HG03060 (cell line): ENCODE data around the gene CDK5RAP2.
A peak's percentile ranks its signal among the peaks of the same experiment; 100 is the strongest.
"Not testable (repeated sequence)": the region's sequence is repeated elsewhere in the genome, so short reads cannot be mapped to it uniquely, and the experiment has no call there.

ENCODE experiments used
- ATAC-seq: cut with Tn5 transposase; IDR thresholded peaks from one replicate; pipeline ENCODE4 v1.9.1; 2021; ENCODE audit warnings: low read depth, moderate number of reproducible peaks; ENCODE audit not compliant: unreplicated experiment

Gene CDK5RAP2

DNA sequence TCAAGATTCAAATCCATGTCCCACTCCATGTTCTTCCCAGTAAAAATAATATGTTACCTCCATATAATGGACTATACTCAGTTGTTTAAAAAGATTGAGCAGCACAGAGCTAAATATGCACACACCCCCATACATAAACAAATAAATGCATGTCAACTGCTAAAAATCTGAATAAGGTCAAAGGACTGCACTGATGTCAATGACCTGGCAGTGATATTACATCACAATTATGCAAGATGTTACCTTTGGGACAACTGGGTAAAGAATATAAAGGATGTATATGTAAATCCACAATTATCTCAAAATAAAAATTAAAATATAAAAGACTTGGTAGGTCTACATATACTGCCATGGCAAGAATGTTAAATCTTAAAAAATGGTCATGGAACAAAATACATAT, 57.9 kb downstream of the CDK5RAP2 start:
- no peak for ATAC-seq

DNA sequence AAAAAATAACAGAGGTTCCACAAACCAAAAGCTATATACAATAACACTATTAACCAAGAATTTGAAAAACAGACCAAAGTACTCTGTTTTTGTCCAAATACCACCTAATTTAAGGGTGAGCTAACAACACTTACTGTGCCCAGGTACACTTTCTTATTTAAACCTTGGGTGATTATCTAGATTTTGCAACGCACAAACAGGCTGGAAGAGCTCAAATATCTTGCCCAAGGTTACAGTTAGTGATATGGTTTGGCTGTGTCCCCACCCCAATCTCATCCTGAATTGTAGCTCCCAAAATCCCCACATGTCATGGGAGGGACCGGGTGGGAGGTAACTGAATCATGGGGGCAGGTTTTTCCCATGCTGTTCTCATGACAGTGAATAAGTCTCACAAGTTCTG, 58.9 kb downstream of the CDK5RAP2 start:
- ATAC-seq, result no peak

DNA sequence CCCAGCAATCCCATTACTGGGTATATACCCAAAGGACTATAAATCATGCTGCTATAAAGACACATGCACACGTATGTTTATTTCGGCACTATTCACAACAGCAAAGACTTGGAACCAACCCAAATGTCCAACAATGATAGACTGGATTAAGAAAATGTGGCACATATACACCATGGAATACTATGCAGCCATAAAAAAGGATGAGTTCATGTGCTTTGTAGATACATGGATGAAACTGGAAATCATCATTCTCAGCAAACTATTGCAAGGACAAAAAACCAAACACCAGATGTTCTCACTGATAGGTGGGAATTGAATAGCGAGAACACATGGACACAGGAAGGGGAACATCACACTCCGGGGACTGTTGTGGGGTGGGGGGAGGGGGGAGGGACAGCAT, 64.0 kb downstream of the CDK5RAP2 start:
- ATAC-seq, result not testable (repeated sequence)

DNA sequence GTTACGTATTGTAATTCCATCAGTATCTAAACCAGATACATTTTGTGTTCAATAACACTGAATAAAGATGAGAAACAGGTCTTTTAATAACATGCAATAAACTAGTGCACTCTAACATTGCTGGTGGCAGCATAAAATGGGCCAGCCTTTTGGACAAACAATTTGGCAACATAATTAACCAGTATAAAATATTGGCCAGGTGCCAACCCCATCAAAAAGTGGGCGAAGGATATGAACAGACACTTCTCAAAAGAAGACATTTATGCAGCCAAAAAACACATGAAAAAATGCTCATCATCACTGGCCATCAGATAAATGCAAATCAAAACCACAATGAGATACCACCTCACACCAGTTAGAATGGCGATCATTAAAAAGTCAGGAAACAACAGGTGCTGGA, 64.5 kb downstream of the CDK5RAP2 start:
- ATAC-seq, result not testable (repeated sequence)

DNA sequence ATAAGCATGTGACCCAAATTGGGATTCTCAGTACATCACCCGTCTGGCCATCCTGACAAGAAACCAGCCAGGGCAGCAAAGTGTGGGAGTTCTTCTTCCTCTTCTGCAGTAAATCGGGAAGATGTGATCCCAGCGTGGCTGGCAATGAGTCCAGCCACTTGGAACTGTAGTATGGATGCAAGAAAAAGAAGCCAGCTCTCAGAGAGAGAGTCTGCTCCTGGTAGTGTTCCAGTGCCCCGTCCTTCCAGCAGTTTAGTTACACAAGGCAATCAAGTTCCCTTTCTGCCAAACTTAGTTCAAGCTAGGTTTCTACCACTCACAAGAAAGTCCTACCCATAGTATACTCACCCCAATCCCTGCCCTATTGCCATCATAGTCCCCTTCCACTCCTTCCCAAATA, 65.6 kb downstream of the CDK5RAP2 start:
- ATAC-seq, result no peak

DNA sequence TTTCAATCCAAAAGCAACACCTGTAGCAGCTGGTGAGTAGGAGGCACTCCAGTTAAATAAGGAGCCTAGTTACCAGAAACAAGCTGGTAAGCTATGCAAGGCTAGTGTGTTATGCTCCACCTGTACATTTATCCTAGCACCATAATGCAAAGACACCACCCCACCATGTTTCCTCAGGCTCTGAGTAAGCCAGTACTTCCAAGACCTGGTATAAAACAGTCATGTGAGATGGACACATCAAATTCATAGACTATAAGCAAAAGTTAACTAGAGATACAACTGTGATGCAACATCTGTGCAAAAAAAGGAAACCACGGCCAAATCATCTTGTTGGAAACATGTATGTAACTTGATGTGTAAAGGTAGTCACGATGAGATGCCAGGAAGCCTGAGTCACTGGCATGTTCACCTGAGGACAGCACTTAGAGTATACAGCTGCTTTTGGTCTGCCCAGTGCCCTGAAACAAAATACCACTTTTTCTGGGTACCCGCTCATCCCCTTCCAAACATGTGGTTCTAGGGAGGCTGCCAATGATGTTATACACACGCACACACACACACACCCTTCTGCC, 66.1 kb downstream of the CDK5RAP2 start:
- no peak for ATAC-seq

DNA sequence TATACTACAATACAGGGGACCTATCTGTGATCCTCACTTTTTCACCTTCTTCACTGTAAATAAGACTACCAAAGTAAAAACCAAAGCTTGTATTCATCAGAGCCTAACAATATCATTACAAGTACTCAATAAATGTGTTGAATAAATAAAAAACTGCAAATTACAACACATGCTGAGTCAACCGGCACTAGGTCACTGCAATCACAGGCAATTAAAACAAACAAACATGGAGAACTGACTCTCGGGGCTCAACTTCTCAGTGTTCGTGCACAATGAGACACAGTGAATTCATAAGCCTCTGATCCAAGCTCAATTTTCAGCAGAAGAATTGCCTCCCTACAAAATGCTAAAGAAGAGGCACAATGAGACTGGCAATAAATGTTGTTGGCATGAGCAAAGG, 69.2 kb downstream of the CDK5RAP2 start:
- ATAC-seq, result no peak

DNA sequence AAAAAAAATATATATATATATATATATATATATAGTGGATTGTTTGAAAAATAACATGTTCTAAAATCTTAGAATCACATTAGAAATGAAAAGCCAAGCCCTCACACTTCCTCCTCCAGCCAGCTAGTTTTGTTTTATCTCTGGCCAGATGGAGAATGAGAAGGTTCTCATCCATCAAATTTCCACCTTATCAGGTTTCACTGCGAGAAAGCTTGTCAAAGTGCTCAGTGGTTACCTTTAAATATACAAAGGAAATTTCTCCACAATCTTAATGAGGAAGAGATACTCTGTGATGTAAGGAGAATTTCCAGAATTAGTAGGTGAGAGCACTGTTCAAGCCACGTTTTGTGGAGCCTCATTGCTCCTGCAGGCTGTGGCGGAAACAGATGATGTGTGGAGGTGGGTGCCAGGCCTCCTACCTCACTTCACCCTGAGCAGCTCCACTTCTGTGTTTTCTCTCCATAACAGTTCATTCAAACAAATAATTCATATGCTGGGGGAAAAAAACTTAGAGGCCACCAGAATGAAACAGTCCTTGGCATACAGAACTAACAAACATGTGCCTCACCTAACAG, 71.9 kb downstream of the CDK5RAP2 start:
- no peak for ATAC-seq

DNA sequence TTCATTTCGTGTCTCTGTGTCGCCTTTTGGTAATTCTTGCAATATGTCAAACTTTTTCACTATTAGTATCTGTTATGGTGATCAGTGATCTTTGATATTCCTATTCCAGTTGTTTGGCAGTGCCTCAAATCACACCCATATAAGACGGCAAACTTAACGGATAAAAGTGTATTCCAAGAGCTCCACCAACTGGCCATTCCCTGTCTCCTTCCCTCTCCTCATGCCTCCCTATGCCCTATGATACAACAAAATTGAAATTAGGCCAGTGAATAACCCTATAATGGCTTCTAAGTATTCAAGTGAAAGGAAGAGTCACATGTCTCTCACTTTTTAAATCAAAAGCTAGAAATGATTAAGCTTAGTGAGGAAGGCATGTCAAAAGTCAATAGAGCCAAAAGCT, 74.8 kb downstream of the CDK5RAP2 start:
- ATAC-seq, result no peak

DNA sequence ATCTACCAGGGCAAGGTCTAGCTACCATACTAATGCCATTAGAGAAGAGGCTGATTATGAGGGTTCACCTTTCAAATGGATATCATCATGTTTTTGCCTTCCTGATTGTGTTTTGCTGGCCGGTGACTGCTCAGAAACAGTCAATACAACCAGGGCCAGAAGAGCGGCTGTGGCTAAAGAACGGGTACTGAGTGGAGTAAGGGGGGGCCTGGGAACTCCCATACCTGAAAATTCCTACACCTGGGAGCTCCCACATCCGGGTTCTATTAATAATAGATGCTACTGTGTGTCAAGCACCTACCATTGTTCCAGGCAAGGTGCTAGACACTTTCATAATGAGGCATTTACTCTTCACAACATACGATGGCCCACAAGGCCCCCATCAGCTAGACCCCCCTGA, 79.2 kb downstream of the CDK5RAP2 start:
- no peak for ATAC-seq

DNA sequence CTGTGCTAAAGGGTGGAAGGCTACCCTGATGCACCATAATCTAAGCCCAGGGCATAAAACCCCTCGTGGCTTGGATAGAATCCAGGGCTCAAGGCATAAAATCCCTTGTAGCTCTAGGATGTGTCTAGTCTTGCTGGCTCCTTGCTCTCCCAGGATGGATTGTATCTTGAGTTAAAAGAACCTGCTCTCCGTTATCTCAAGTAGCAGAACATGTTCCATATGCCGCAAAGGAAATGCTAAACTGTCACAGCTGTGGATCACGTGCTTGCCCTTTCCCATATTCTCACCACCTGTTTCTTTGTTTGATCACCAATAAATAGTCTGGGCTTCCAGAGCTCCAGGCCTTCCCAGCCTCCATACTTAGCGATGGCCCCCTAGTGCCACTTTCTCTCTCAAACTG, 82.1 kb downstream of the CDK5RAP2 start:
- ATAC-seq, result not testable (repeated sequence)

DNA sequence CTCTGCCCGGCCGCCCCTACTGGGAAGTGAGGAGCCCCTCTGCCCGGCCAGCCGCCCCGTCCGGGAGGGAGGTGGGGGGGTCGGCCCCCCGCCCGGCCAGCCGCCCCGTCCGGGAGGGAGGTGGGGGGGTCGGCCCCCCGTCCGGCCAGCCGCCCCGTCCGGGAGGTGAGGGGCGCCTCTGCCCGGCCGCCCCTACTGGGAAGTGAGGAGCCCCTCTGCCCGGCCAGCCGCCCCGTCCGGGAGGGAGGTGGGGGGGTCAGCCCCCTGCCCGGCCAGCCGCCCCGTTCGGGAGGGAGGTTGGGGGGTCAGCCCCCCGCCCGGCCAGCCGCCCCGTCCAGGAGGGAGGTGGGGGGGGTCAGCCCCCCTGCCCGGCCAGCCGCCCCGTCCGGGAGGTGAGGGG, 83.5 kb downstream of the CDK5RAP2 start:
- not testable (repeated sequence) for ATAC-seq

DNA sequence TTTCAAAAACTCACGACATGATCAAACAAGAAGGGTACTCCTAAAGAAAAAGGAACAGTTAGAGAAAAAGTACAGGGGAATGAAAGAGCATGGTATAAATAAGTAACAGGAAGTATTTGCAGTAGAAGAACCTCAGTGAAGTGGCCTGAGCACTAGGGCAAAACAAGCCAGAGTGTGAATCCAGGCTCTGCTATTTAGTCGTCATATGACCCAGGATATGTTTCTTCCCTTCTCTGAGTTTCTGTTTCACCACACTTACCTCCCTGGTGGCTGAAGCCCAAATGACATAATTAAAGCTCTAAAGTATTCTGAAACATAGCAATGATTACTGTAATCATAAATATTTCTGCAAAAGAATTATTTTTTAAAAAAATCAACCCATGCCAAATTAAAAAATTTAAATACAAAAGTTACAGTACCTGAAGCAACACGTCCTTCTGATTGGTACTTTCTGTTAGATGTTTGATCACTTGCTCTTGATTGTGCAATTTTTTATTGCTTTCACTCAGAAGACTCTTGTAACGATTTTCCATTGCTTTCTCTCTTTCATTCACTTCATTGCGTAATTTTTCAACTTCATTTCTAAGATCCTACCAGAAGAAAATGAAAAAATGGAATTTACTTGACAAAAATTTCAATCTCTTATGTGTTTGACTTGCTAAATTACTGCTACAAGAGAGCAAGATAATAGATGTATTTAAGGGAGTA, 88.9 kb downstream of the CDK5RAP2 start:
- peak; percentile 97 for ATAC-seq

DNA sequence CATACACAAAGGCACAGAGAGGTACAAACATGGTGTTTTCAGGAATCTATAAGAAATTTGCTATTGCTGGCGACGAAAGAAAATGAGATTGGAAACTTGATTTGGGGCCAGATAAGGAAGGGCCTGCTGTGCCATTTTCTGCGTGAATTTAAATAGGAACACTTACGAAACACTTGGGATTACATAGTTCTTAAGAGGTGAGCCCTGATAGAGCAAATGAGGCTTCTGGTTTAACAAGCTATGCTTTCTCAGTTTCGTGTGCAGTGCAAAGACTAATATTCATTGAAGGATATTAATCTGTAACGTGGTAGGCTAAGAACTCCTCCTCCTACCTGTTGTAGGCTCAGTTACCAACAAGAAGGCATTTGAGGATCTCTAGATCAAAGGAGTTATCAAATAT, 93.1 kb downstream of the CDK5RAP2 start:
- ATAC-seq, result no peak

DNA sequence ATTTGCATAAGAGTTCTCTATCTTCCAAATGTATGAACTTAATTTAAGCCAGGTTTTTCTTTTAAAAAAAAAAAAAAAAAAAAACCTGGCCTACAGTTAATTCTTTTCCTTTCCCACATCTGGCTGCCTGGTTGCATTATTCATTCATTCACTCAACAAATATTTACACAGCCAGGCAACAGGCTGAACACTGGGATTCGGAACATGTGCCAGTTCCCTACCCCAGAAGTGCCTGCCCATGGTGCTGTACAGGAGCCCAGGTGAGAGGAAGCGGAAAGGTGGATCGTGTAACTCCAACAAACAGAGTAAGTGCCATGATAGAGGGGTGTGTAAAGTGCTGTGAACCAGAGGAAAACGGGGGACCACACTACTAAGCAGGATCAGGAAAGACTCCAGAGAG, 93.6 kb downstream of the CDK5RAP2 start:
- ATAC-seq, result no peak

DNA sequence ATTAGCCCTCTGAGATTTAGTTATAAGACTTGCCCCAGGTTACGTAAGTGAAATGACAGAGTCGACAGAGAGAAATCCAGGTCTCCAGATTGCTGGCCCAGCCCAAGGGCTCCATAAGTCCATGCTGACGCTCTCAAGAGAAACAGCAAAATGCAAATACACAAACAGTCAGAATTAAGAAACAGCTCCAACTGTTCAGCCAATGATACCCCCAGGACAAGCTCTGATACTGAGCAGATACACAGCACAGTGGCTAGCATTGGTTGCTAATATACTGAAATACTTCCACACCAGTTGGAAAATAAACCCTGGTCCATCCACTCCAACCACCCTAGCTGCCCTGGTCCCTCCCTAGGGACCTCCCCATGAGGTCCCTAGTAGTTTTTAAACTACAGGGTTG, 94.2 kb downstream of the CDK5RAP2 start:
- no peak for ATAC-seq

DNA sequence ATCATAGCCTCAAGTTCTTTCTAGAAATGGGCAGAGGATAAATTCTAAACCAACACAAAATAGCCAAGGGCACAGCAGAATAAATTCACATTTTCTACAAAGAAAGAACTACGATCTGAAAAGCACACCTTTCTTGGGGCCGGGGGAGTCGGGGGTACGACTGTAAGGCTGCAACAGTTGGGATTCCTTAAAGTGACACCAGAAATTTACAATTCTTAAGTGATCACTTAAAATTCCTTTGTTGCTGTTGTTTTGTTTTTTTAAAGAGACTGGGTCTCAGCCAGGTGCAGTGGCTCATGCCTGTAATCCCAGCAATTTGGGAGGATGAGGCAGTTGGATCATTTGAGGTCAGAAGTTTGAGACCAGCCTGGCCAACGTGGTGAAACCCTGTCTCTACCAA, 95.8 kb downstream of the CDK5RAP2 start:
- no peak for ATAC-seq

DNA sequence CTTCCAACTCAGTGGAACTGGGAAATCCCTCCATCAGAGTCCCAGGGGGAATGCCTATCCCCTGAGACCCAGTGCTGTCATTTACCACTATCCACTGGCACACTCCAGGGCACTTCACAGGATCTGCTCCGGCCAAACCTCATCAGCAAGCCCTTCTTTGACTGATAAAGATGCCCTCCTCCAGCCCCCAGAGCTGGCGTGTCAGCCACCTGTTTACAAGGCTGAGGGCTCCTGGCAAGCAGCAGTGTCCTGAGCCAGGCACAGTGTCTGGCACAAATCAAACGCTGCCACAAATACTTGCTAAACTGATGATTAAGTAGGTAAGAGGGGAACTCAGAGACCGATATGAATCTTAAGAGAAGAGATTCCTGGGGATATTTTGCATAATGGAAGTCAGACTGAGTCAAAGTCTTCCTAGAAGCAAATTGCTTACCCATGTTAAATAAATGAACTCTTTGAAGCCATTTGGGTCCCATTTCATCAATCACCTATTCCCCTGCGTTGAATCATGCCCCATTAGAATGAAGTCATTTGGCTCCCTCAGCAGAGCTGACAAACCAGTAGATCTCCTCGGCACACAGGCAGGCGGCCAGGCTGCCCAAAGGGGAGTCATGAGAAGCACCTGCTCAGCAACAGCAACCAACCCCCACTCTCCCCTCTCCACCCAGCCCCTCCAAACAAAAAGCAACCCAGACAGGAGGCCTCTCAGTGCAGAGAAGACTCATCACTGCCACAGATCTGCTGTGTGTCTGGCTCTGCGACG, 97.4 kb downstream of the CDK5RAP2 start:
- no peak for ATAC-seq

DNA sequence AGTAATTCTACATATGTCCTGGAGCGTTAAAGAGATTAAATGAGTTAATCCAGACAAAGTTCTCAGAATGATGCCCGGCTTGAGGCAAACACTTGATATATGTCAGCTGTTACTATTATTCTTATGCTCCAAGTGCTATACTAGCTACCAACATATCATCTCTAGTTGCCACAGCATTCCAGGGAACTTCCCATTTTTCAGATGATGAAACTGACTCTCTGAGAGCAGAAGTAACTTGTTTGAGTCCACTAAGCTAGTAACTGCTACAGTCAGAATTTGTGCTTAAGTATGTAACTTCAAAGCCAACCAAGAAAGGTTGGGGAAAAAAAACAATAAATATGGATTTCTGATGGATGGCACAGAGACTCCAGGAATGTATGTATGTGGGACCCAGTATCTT, 98.1 kb downstream of the CDK5RAP2 start:
- ATAC-seq, result no peak

DNA sequence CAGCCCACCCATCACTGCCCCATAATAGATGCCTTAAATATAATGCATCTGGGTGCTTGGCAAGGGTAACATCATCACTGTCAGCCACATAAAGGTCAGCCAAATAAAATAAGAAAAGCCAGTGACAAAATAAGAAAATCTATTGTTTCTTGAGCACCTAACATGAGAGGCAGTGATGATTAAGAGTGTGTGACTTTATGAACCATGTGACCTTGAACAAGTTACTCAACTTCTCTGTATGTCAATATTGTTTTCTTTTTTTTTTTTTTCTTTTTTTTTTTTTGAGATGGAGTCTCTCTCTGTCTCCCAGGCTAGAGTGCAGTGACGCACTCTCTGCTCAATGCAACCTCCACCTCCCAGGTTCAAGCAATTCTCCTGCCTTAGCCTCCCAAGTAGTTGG, 98.7 kb downstream of the CDK5RAP2 start:
- no peak for ATAC-seq

DNA sequence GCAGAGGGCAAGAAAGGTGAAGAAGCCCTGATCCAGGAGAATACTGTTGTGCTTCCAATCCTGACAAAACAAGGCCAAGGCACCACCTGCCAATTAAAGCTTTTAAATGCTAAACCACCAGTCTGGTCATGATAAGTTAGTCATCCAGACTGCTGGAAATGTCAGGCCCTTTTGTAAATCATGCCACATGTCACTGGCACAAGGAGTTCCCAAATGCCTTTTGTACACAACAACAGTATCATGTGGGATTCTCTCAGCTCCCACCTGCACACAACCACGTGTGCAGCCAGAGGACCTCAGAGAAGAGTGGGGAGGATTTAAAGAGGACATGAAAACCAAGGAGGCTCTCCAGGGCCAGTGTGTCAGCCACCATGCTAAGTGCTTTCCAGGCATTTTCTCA, 99.3 kb downstream of the CDK5RAP2 start:
- no peak for ATAC-seq

DNA sequence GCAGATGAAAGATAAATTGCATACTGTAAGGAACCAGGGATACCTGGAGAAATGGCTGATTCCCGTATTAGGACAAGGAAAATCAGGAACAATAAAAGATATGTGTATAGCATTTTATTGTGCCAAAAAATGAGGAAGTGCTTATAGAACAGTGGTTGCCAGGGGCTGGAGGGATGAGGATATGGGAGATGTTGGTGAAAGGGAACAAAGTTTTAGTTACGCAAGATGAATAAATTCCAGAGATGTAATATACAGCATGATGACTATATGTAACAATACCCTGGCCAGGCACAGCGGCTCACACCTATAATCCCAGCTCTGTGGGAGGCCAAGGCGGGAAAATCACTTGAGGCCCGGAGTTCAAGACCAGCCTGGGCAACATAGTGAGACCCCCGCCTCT, 101.8 kb downstream of the CDK5RAP2 start:
- no peak for ATAC-seq
